ENCODE data around the gene ANGPTL7.

The ANGPTL7 gene

GRCh38 chr1:11211925-11212587 is 22.9 kb downstream of the ANGPTL7 start:
- TF ChIP-seq POLR2AphosphoS5 (IDR thresholded peaks at IDR 0.05; ENCODE audit: low read depth) (no peak), GABPA (IDR thresholded peaks at IDR 0.05; ENCODE audit: low read depth) (no peak), REST (IDR thresholded peaks at IDR 0.05; ENCODE audit: insufficient replicate concordance, low read depth) (no peak), SPI1 (IDR thresholded peaks at IDR 0.05; ENCODE audit: borderline replicate concordance, low read depth) (no peak), CTCF (IDR thresholded peaks at IDR 0.05; ENCODE audit: insufficient read depth, low read length) (no peak)
- no peak overlapping the region for H3K27ac ChIP-seq (replicated peaks)
- DNase-seq (ENCODE audit: low read depth in 1 of 2, low spot score in 1 of 2), result no peak
- H3K27me3 ChIP-seq (ENCODE audit: insufficient read depth, poor library complexity, severe bottlenecking), result no peaks in the 10 kb centered on the region
- no peak overlapping the region for H3K4me3 ChIP-seq (replicated peaks; ENCODE audit: insufficient read depth, low read length)

GRCh38 chr1:11214698-11215380 is 25.7 kb downstream of the ANGPTL7 start:
- no peak for TF ChIP-seq GABPA (IDR thresholded peaks at IDR 0.05; ENCODE audit: low read depth)
- TF ChIP-seq SPI1 (IDR thresholded peaks at IDR 0.05; ENCODE audit: borderline replicate concordance, low read depth), result no peak
- no peak overlapping the region for H3K27ac ChIP-seq (replicated peaks)
- DNase-seq (ENCODE audit: low read depth in 1 of 2, low spot score in 1 of 2), result no peak
- no peak overlapping the region for H3K4me3 ChIP-seq (replicated peaks; ENCODE audit: insufficient read depth, low read length)
- no peaks in the 10 kb centered on the region for H3K27me3 ChIP-seq (ENCODE audit: insufficient read depth, poor library complexity, severe bottlenecking)

- Histone ChIP-seq H3K27ac (replicated peaks) (no peak overlapping the region), H3K27me3 (ENCODE audit: insufficient read depth, poor library complexity, severe bottlenecking) (no peaks in the 10 kb centered on the region), H3K4me3 (replicated peaks; ENCODE audit: insufficient read depth, low read length) (no peak overlapping the region)
- TF ChIP-seq POLR2AphosphoS5 (IDR thresholded peaks at IDR 0.05; ENCODE audit: low read depth), result no peak
- TF ChIP-seq GABPA (IDR thresholded peaks at IDR 0.05; ENCODE audit: low read depth), result no peak
- no peak for TF ChIP-seq REST (IDR thresholded peaks at IDR 0.05; ENCODE audit: insufficient replicate concordance, low read depth)
- no peak for TF ChIP-seq CTCF (IDR thresholded peaks at IDR 0.05; ENCODE audit: insufficient read depth, low read length)
- no peak for TF ChIP-seq SPI1 (IDR thresholded peaks at IDR 0.05; ENCODE audit: borderline replicate concordance, low read depth)
- no peak for DNase-seq (ENCODE audit: low read depth in 1 of 2, low spot score in 1 of 2)
These were observed 26.3 kb downstream of the ANGPTL7 start for GRCh38 chr1:11215381-11216005.

- Histone ChIP-seq H3K27me3 (ENCODE audit: insufficient read depth, poor library complexity, severe bottlenecking) (no peaks in the 10 kb centered on the region), H3K4me3 (replicated peaks; ENCODE audit: insufficient read depth, low read length) (no peak overlapping the region), H3K27ac (replicated peaks) (no peak overlapping the region)
- TF ChIP-seq GABPA (IDR thresholded peaks at IDR 0.05; ENCODE audit: low read depth) (no peak), CTCF (IDR thresholded peaks at IDR 0.05; ENCODE audit: insufficient read depth, low read length) (no peak), REST (IDR thresholded peaks at IDR 0.05; ENCODE audit: insufficient replicate concordance, low read depth) (no peak), SPI1 (IDR thresholded peaks at IDR 0.05; ENCODE audit: borderline replicate concordance, low read depth) (no peak), POLR2AphosphoS5 (IDR thresholded peaks at IDR 0.05; ENCODE audit: low read depth) (no peak)
- no peak for DNase-seq (ENCODE audit: low read depth in 1 of 2, low spot score in 1 of 2)
These were observed 26.9 kb downstream of the ANGPTL7 start for GRCh38 chr1:11216074-11216473.

All from HL-60 (cell line).